ENCODE measurements around the gene PLCB4. TPM values are rescaled to one million over a fixed set of nuclear protein-coding genes. Genes with fewer than 3 reads are reported as not detected.
A peak's percentile ranks its signal among the peaks of the same experiment; 100 is the strongest.

Gene PLCB4
- total RNA-seq, 1 experiment from 2014 or later: 10.1 TPM

DNA sequence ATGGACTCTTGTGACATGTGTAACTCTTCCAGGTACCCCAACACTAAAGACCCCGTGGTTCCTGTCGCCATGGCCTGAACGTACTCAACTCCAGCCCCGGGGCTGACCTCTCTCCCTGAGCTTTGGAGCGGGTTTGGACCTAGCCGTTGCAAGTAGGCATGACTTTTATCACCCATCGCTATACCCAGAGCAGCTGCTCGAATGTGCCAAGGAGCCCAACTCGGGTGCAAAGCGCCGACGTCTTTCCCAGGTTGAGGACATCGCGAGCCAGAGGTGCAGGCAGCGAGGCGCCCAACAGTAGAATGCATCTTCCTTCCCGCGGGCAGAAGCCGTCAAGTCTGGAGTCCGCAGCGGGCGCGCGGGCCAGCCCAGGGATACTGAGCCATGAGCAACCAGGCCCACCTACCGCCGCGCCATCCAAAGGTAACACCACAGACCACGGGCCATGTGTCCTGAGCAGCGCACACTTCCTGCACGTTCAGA, 439.9 kb downstream of the PLCB4 start:
- Histone ChIP-seq H2AFZ (ENCODE audit: low read length) (no peak overlapping the region), H4K8ac (replicated peaks; ENCODE audit: insufficient read length, low read depth, low read length) (no peak overlapping the region), H3K79me2 (ENCODE audit: insufficient read depth, low read length) (no peaks in the 10 kb centered on the region), H2BK20ac (ENCODE audit: low read depth, low read length, poor library complexity, severe bottlenecking) (no peak overlapping the region), H2BK12ac (ENCODE audit: insufficient read length, low read depth, low read length) (no peak overlapping the region), H4K5ac (ENCODE audit: insufficient read length, low read depth, low read length) (no peak overlapping the region), H3K14ac (ENCODE audit: insufficient read depth, low read length) (no peak overlapping the region), H3T11ph (ENCODE audit: low read length) (no peak overlapping the region), H3K4me1 (ENCODE audit: insufficient read depth, low read length) (no peaks in the 10 kb centered on the region; the same call in 1 of the 2 replicates), H3K56ac (ENCODE audit: insufficient read length, low read depth, low read length) (no peak overlapping the region), H3K4me2 (ENCODE audit: insufficient read depth, insufficient read length, low read length) (peak overlapping the region; percentile 36), H3K4ac (ENCODE audit: low read depth, low read length) (no peak overlapping the region), H3K27ac (ENCODE audit: insufficient read length, low read depth, low read length) (no peak overlapping the region), H3K23ac (ENCODE audit: insufficient read length, low read depth, low read length) (no peak overlapping the region), H3K23me2 (ENCODE audit: insufficient read length, low read depth, low read length, poor library complexity, severe bottlenecking) (peaks cover 3% of the 10 kb centered on the region), H4K91ac (ENCODE audit: insufficient read length, low read depth, low read length) (no peak overlapping the region), H2BK120ac (ENCODE audit: low read depth, low read length, poor library complexity, severe bottlenecking) (no peak overlapping the region), H3K9me3 (ENCODE audit: control insufficient read depth, low read depth, low read length) (no peaks in the 10 kb centered on the region), H2AK5ac (ENCODE audit: insufficient read length, low read length) (no peak overlapping the region), H2BK5ac (ENCODE audit: insufficient read length, low read length) (no peak overlapping the region), H3K27me3 (ENCODE audit: insufficient read depth, low read length) (peaks cover 50% of the 10 kb centered on the region; the same call in 1 of the 2 replicates), H3K79me1 (ENCODE audit: insufficient read depth, low read depth, low read length, poor library complexity, severe bottlenecking) (no peaks in the 10 kb centered on the region), H3K9ac (ENCODE audit: extremely low read depth, insufficient read length, low read length) (no peak overlapping the region), H4K20me1 (ENCODE audit: control insufficient read depth, insufficient read depth, insufficient read length) (no peaks in the 10 kb centered on the region), H2BK15ac (ENCODE audit: low read depth, low read length) (no peak overlapping the region), H3K18ac (ENCODE audit: insufficient read length, low read depth, low read length) (no peak overlapping the region)
- no CpG with 5 or more reads among the region's 30 CpGs for WGBS (ENCODE audit: extremely low coverage, insufficient read length, low lambda C conversion rate)
- peaks cover 98% of the 10 kb centered on the region for H3K27me3 Mint-ChIP-seq (ENCODE audit: low read depth)
- peaks cover 17 to 22% of the 10 kb centered on the region in 2 experiments for H3K4me1 Mint-ChIP-seq
- peaks cover 1 to 4% of the 10 kb centered on the region in 2 experiments; a peak in 1 of 5 replicates for H3K9me3 Mint-ChIP-seq
- TF ChIP-seq, protein P1, sequence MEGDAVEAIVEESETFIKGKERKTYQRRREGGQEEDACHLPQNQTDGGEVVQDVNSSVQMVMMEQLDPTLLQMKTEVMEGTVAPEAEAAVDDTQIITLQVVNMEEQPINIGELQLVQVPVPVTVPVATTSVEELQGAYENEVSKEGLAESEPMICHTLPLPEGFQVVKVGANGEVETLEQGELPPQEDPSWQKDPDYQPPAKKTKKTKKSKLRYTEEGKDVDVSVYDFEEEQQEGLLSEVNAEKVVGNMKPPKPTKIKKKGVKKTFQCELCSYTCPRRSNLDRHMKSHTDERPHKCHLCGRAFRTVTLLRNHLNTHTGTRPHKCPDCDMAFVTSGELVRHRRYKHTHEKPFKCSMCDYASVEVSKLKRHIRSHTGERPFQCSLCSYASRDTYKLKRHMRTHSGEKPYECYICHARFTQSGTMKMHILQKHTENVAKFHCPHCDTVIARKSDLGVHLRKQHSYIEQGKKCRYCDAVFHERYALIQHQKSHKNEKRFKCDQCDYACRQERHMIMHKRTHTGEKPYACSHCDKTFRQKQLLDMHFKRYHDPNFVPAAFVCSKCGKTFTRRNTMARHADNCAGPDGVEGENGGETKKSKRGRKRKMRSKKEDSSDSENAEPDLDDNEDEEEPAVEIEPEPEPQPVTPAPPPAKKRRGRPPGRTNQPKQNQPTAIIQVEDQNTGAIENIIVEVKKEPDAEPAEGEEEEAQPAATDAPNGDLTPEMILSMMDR (conservative IDR thresholded peaks at IDR 0.05): no peak
- peak; percentile 52 for DNase-seq
- H3K27ac Mint-ChIP-seq: no peak overlapping the region
- peak overlapping the region; percentile 5 to 68; a peak in 4 of 5 replicates for H3K4me3 Mint-ChIP-seq
- no peaks in the 10 kb centered on the region for H3K36me3 Mint-ChIP-seq (ENCODE audit: insufficient read depth in 1 of 3, low read depth in 3 of 3)
